Mesenchymal stem cell (in vitro differentiated cells and primary cell): ENCODE results near the gene CPT1B.
"Not testable (repeated sequence)": the region's sequence is repeated elsewhere in the genome, so short reads cannot be mapped to it uniquely, and the experiment has no call there.

ENCODE experiments used
- DNase-seq: peaks from one replicate; pipeline ENCODE4 v3.0.0-alpha.2; 2013
- H2AFZ ChIP-seq: one replicate; pipeline ENCODE4 v1.6.1; 2013; ENCODE audit warnings: low read depth, mild to moderate bottlenecking, control low read depth, inconsistent platforms, low read length, moderate library complexity
- H2AK5ac ChIP-seq: 2 replicates; pipeline ENCODE4 v1.6.1; 2013; ENCODE audit warnings: low read length, moderate library complexity, mild to moderate bottlenecking, inconsistent platforms; ENCODE audit not compliant: severe bottlenecking
- H2BK120ac ChIP-seq: one replicate; pipeline ENCODE4 v1.6.1; 2013; ENCODE audit warnings: low read depth, mild to moderate bottlenecking, inconsistent platforms, low read length, moderate library complexity
- H2BK12ac ChIP-seq, 2 experiments: one replicate each; pipeline ENCODE4 v1.6.1; 2013; ENCODE audit warnings: inconsistent platforms in 2 of 2, low read length in 2 of 2, mild to moderate bottlenecking in 2 of 2, moderate library complexity in 2 of 2, control low read depth in 1 of 2
- H2BK15ac ChIP-seq: one replicate; pipeline ENCODE4 v1.6.1; 2013; ENCODE audit warnings: mild to moderate bottlenecking, low read depth, inconsistent platforms; ENCODE audit not compliant: poor library complexity, severe bottlenecking
- H2BK5ac ChIP-seq: 2 replicates; pipeline ENCODE4 v1.6.1; 2013; ENCODE audit warnings: low read depth, mild to moderate bottlenecking, low read length, control low read depth, inconsistent platforms; ENCODE audit not compliant: poor library complexity, severe bottlenecking
- H3K14ac ChIP-seq, 2 experiments: one replicate each; pipeline ENCODE4 v1.6.1; 2013; ENCODE audit warnings: inconsistent platforms in 2 of 2, low read length in 2 of 2, control low read depth in 1 of 2, mild to moderate bottlenecking in 1 of 2, moderate library complexity in 1 of 2
- H3K18ac ChIP-seq, 2 experiments: one replicate each; pipeline ENCODE4 v1.6.1; 2013; ENCODE audit warnings: inconsistent platforms in 2 of 2, low read length in 2 of 2, control low read depth in 1 of 2, low read depth in 1 of 2, mild to moderate bottlenecking in 1 of 2
- H3K23ac ChIP-seq, 2 experiments: one replicate each; pipeline ENCODE4 v1.6.1; 2013; ENCODE audit warnings: inconsistent platforms in 2 of 2, low read length in 2 of 2, mild to moderate bottlenecking in 2 of 2, moderate library complexity in 2 of 2, control low read depth in 1 of 2
- H3K27ac ChIP-seq: 2 replicates; pipeline ENCODE4 v1.5.1; 2013; ENCODE audit warnings: mild to moderate bottlenecking, moderate library complexity, low read length, control low read depth, inconsistent platforms; ENCODE audit not compliant: poor library complexity, severe bottlenecking
- H3K27me3 ChIP-seq, 2 experiments: 2 replicates each; pipeline versions ENCODE4 v1.6.1 to v1.7.0; 2013; ENCODE audit warnings: low read length in 2 of 2, mild to moderate bottlenecking in 2 of 2, moderate library complexity in 2 of 2, control low read depth in 1 of 2, inconsistent platforms in 1 of 2; ENCODE audit not compliant: control insufficient read depth in 1 of 2, insufficient read depth in 1 of 2
- H3K36me3 ChIP-seq, 2 experiments: 2 replicates each; pipeline versions ENCODE4 v1.6.1 to v1.7.0; 2013; ENCODE audit warnings: low read length in 2 of 2, control low read depth in 1 of 2, inconsistent platforms in 1 of 2, low read depth in 1 of 2, mild to moderate bottlenecking in 1 of 2; ENCODE audit not compliant: insufficient read depth in 2 of 2, control insufficient read depth in 1 of 2
- H3K4ac ChIP-seq, 2 experiments: one replicate each; pipeline ENCODE4 v1.6.1; 2013; ENCODE audit warnings: inconsistent platforms in 2 of 2, low read length in 2 of 2, mild to moderate bottlenecking in 2 of 2, moderate library complexity in 2 of 2, control low read depth in 1 of 2, low read depth in 1 of 2
- H3K4me1 ChIP-seq: 2 replicates; pipeline ENCODE4 v1.6.1; 2013; ENCODE audit warnings: low read depth, low read length, control low read depth; ENCODE audit not compliant: control insufficient read depth, insufficient read depth
- H3K4me2 ChIP-seq: 2 replicates; pipeline ENCODE4 v1.6.1; 2013; ENCODE audit warnings: low read length, mild to moderate bottlenecking, inconsistent platforms; ENCODE audit not compliant: poor library complexity, severe bottlenecking
- H3K4me3 ChIP-seq, 2 experiments: 2 replicates each; pipeline versions ENCODE4 v1.5.1 to v1.7.0; 2013; ENCODE audit warnings: low read length in 2 of 2, mild to moderate bottlenecking in 2 of 2, control low read depth in 1 of 2, low read depth in 1 of 2; ENCODE audit not compliant: insufficient read depth in 1 of 2
- H3K79me1 ChIP-seq: replicated peaks from 2 replicates; pipeline ENCODE4 v1.6.1; 2013; ENCODE audit warnings: mild to moderate bottlenecking, control low read depth, low read length, inconsistent platforms; ENCODE audit not compliant: poor library complexity, severe bottlenecking
- H3K9ac ChIP-seq: 2 replicates; pipeline ENCODE4 v1.7.0; 2013; ENCODE audit warnings: mild to moderate bottlenecking, low read length, moderate library complexity
- H3K9me3 ChIP-seq: 2 replicates; pipeline ENCODE4 v1.7.0; 2013; ENCODE audit warnings: mild to moderate bottlenecking, low read length; ENCODE audit not compliant: control insufficient read depth
- H4K8ac ChIP-seq: one replicate; pipeline ENCODE4 v1.6.1; 2013; ENCODE audit warnings: inconsistent platforms, mild to moderate bottlenecking, low read length, moderate library complexity
- H4K91ac ChIP-seq: one replicate; pipeline ENCODE4 v1.6.1; 2013; ENCODE audit warnings: mild to moderate bottlenecking, low read length, inconsistent platforms
- WGBS: methylation state at CpG from one replicate; pipeline ENCODE4 v1.1.7; 2013; ENCODE audit warnings: mixed read lengths; 5-methylcytosine and 5-hydroxymethylcytosine counted together

CPT1B gene

DNA sequence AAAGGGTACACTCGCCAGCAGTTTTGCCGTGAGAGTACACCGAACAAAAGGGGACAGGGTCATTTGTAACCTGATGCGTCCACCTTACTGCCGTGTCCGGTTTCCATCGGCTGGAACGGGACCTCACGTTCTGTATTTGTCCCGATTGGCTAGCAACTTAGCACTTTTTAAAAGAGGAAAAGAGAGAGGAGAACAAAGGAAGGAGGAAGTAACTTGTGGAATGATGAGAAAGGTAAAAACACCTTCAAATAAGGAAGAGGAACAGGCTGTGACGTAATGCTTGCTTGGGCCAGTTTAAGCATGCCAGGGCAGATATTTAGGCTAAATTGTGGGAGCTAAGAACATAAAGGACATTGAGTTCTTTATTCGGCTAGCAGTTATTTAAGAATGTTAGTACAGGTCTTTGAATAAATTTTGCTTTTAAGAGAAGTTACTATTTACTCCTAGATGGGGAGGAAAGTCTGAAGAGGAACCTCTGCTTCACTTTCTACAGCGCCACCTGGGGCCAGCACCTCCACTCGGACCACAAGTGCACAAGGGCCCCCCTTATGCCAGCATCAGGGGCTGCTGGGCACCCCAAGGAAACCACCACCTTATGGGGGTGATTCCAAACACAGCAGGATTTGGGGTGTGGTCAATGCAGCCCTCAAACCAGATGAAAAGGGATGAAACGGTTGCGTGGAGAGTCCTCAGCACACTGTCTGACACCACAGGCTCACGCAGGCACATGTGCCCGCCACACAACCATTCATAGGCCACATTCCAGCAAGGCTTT is 43.9 kb upstream of the CPT1B start:
- Histone ChIP-seq H4K8ac (no peak overlapping the region), H3K9me3 (no peaks in the 10 kb centered on the region), H3K4me1 (peaks cover 13% of the 10 kb centered on the region), H3K4me3 (peak overlapping the region in 1 of 2 experiments; percentile 27), H2AK5ac (no peak overlapping the region), H3K27ac (no peak overlapping the region), H3K18ac (no peak overlapping the region), H3K36me3 (peaks cover 0 to 27% of the 10 kb centered on the region in 2 experiments), H3K79me1 (peaks cover 13% of the 10 kb centered on the region), H3K27me3 (peaks cover 18 to 32% of the 10 kb centered on the region in 2 experiments), H4K91ac (no peak overlapping the region), H2BK12ac (no peak overlapping the region), H2BK15ac (no peak overlapping the region), H2BK120ac (no peak overlapping the region), H3K4me2 (no peak overlapping the region), H3K23ac (no peak overlapping the region), H3K14ac (no peak overlapping the region), H2AFZ (no peak overlapping the region), H3K9ac (peak overlapping the region; percentile 40), H3K4ac (no peak overlapping the region), H2BK5ac (no peak overlapping the region)
- DNase-seq, result no peak
- 79% methylated on average over 18 of the region's 18 CpGs for WGBS

DNA sequence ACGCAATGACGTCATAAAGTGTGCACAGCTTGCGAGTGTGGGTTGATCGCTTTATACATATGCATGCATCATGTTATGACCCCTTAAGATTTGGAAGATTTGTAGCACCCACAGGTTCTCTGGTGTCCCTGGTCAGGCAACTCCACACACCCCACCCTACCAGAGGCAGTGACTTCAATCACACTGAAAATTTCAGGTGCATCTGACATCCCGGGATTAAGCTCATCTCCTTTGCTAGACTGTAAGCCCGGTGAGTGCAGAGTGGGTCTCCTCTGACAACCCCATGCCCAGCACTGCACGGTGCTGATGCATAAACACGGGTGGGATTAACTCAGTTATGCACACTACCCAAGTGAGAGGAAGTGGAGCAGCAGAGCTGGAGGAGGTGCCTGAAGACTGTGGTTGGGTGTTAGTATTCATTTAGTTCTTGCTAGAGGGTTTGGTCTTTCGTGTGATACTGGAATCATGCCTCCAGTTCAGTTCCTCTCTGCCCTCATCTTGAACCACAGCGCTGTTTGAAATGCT is 43.2 kb upstream of the CPT1B start:
- H3K27me3 ChIP-seq, result peaks cover 18 to 32% of the 10 kb centered on the region in 2 experiments
- WGBS, result 72% methylated on average over 10 of the region's 10 CpGs
- H4K91ac ChIP-seq, result no peak overlapping the region
- H3K4me1 ChIP-seq, result peaks cover 6% of the 10 kb centered on the region
- peak overlapping the region; percentile 40 for H3K9ac ChIP-seq
- H3K79me1 ChIP-seq, result peaks cover 6% of the 10 kb centered on the region
- no peak for DNase-seq
- no peak overlapping the region for H3K4me2 ChIP-seq
- H3K27ac ChIP-seq, result no peak overlapping the region
- H2AFZ ChIP-seq, result no peak overlapping the region
- no peak overlapping the region for H3K4ac ChIP-seq
- H3K4me3 ChIP-seq, result no peak overlapping the region
- H3K9me3 ChIP-seq, result no peaks in the 10 kb centered on the region
- H2AK5ac ChIP-seq, result no peak overlapping the region
- no peak overlapping the region for H3K14ac ChIP-seq
- peaks cover 0 to 22% of the 10 kb centered on the region in 2 experiments for H3K36me3 ChIP-seq
- H3K18ac ChIP-seq, result no peak overlapping the region
- H2BK5ac ChIP-seq, result no peak overlapping the region
- no peak overlapping the region for H2BK120ac ChIP-seq
- no peak overlapping the region for H2BK12ac ChIP-seq
- H3K23ac ChIP-seq, result no peak overlapping the region
- no peak overlapping the region for H2BK15ac ChIP-seq
- H4K8ac ChIP-seq, result no peak overlapping the region

DNA sequence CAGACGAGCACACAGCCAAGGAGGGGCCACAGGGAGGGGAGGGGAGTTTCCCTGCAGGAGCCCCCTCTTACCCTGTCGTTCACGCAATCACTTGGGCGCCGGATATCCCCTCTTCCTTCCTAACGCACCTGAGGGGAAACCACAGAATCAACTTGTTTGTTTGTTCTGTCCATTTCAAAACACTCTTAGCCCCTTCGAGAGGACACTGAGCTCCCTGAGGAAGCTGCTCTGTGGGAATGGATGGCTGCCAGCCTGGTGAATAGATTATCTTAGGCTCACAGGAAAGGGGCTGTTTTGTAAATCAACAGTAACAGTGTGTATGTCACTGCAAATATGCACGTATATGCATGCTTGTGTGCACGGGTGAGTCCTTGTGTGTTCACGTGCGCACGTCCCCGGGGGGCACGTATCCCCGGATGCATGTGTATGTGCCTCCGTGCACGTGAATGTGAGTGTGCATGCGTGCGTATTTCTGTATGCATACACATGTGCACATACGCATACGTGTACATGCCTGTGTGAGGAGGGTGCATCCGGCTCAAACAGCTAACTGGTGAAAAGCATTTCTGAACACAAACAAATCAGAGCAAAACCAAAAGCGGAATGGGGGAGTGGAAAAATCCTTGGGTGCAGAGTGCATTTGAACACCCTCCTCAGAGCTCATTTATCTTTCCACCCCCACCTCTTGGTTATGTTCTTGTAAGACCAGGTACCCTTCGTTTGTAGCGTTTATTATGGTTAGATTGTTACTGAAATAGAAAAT is 42.5 kb upstream of the CPT1B start:
- peaks cover 3% of the 10 kb centered on the region for H3K4me1 ChIP-seq
- WGBS, result 59% methylated on average over 23 of the region's 25 CpGs

DNA sequence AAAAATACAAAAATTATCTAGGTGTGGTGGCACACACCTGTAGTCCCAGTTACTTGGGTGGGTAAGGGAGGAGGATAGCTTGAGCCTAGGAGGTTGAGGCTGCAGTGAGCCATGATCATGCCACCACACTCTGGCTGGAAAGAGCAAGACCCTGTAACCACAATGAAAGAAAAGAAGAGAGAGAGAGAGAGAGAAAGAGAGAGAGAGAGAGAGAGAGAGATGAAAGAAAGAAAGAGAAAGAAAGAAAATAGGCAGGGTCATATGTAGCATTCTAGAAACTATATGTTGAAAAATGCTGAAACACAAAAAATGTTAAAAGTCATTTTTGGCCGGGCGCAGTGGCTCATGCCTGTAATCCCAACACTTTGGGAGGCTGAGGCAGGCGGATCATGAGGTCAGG is 36.1 kb upstream of the CPT1B start:
- DNase-seq, H3K27ac ChIP-seq, H3K36me3 ChIP-seq, H2BK120ac ChIP-seq, H2BK5ac ChIP-seq, H3K4me2 ChIP-seq, H3K9ac ChIP-seq, H3K4ac ChIP-seq, H3K4me3 ChIP-seq, H2BK12ac ChIP-seq, H2AFZ ChIP-seq, H3K14ac ChIP-seq, H3K18ac ChIP-seq, H3K9me3 ChIP-seq, H4K91ac ChIP-seq, H3K23ac ChIP-seq, H3K79me1 ChIP-seq, H3K4me1 ChIP-seq, H4K8ac ChIP-seq, H2AK5ac ChIP-seq, H2BK15ac ChIP-seq: not testable (repeated sequence)
- peaks cover 27 to 44% of the 10 kb centered on the region in 2 experiments for H3K27me3 ChIP-seq
- WGBS, result 100% methylated on average over 2 of the region's 3 CpGs

More for the DNA sequence above, 42.5 kb upstream of the CPT1B start:
- peak overlapping the region; percentile 30 for H3K4me2 ChIP-seq
- no peak overlapping the region for H3K27ac ChIP-seq
- H2BK15ac ChIP-seq, result no peak overlapping the region
- H4K91ac ChIP-seq, result no peak overlapping the region
- no peaks in the 10 kb centered on the region for H3K79me1 ChIP-seq
- no peak overlapping the region for H2BK12ac ChIP-seq
- H4K8ac ChIP-seq, result peak overlapping the region; percentile 27
- H2AK5ac ChIP-seq, result no peak overlapping the region
- no peak overlapping the region for H2AFZ ChIP-seq
- H3K18ac ChIP-seq, result no peak overlapping the region
- no peaks in the 10 kb centered on the region for H3K9me3 ChIP-seq
- peaks cover 18 to 32% of the 10 kb centered on the region in 2 experiments for H3K27me3 ChIP-seq
- H2BK5ac ChIP-seq, result no peak overlapping the region
- DNase-seq, result peak; percentile 83
- H3K23ac ChIP-seq, result no peak overlapping the region
- peak overlapping the region in 1 of 2 experiments; percentile 74 for H3K14ac ChIP-seq
- no peak overlapping the region for H3K4ac ChIP-seq
- H2BK120ac ChIP-seq, result no peak overlapping the region
- H3K36me3 ChIP-seq, result peaks cover 0 to 16% of the 10 kb centered on the region in 2 experiments
- peak overlapping the region in 1 of 2 experiments; percentile 62 for H3K4me3 ChIP-seq
- no peak overlapping the region for H3K9ac ChIP-seq
